ENCODE results near the gene LRPAP1. TPM values are rescaled to one million over a fixed set of nuclear protein-coding genes. Genes with fewer than 3 reads are reported as not detected.

The LRPAP1 gene
- total RNA-seq, 1 experiment from 2014 or later, result 90.8 TPM

DNA sequence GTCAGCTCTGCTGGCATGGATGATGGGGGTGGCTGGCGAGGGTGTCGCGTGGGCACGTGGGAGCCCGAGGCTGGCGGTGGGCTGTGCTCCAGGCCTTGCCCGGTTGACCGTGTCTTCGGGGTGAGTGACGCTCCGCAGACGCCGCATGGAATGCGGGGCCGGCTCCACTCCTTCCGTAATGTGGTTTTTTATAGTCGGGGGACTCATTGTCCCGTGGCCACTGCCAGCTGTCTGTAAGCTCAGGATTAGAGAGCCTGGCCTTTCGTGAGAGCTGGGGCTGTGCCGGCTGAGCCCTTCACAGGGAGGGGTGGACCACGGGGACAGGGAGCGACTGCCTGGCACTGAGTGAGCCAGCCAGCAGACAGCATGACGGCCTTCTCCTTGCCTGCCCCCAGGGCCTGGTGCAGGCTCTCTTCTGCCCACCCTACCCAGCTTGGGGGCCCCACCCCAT, 48.7 kb downstream of the LRPAP1 start (continued):
- TF ChIP-seq, protein P1, sequence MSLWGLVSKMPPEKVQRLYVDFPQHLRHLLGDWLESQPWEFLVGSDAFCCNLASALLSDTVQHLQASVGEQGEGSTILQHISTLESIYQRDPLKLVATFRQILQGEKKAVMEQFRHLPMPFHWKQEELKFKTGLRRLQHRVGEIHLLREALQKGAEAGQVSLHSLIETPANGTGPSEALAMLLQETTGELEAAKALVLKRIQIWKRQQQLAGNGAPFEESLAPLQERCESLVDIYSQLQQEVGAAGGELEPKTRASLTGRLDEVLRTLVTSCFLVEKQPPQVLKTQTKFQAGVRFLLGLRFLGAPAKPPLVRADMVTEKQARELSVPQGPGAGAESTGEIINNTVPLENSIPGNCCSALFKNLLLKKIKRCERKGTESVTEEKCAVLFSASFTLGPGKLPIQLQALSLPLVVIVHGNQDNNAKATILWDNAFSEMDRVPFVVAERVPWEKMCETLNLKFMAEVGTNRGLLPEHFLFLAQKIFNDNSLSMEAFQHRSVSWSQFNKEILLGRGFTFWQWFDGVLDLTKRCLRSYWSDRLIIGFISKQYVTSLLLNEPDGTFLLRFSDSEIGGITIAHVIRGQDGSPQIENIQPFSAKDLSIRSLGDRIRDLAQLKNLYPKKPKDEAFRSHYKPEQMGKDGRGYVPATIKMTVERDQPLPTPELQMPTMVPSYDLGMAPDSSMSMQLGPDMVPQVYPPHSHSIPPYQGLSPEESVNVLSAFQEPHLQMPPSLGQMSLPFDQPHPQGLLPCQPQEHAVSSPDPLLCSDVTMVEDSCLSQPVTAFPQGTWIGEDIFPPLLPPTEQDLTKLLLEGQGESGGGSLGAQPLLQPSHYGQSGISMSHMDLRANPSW (CRISPR knock-in tag; conservative IDR thresholded peaks at IDR 0.05; ENCODE audit: low read depth), result no peak
- TF ChIP-seq, protein P2, sequence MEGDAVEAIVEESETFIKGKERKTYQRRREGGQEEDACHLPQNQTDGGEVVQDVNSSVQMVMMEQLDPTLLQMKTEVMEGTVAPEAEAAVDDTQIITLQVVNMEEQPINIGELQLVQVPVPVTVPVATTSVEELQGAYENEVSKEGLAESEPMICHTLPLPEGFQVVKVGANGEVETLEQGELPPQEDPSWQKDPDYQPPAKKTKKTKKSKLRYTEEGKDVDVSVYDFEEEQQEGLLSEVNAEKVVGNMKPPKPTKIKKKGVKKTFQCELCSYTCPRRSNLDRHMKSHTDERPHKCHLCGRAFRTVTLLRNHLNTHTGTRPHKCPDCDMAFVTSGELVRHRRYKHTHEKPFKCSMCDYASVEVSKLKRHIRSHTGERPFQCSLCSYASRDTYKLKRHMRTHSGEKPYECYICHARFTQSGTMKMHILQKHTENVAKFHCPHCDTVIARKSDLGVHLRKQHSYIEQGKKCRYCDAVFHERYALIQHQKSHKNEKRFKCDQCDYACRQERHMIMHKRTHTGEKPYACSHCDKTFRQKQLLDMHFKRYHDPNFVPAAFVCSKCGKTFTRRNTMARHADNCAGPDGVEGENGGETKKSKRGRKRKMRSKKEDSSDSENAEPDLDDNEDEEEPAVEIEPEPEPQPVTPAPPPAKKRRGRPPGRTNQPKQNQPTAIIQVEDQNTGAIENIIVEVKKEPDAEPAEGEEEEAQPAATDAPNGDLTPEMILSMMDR (IDR thresholded peaks at IDR 0.05), result no peak
- TF ChIP-seq, protein P3, sequence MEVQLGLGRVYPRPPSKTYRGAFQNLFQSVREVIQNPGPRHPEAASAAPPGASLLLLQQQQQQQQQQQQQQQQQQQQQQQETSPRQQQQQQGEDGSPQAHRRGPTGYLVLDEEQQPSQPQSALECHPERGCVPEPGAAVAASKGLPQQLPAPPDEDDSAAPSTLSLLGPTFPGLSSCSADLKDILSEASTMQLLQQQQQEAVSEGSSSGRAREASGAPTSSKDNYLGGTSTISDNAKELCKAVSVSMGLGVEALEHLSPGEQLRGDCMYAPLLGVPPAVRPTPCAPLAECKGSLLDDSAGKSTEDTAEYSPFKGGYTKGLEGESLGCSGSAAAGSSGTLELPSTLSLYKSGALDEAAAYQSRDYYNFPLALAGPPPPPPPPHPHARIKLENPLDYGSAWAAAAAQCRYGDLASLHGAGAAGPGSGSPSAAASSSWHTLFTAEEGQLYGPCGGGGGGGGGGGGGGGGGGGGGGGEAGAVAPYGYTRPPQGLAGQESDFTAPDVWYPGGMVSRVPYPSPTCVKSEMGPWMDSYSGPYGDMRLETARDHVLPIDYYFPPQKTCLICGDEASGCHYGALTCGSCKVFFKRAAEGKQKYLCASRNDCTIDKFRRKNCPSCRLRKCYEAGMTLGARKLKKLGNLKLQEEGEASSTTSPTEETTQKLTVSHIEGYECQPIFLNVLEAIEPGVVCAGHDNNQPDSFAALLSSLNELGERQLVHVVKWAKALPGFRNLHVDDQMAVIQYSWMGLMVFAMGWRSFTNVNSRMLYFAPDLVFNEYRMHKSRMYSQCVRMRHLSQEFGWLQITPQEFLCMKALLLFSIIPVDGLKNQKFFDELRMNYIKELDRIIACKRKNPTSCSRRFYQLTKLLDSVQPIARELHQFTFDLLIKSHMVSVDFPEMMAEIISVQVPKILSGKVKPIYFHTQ (CRISPR knock-in tag; IDR thresholded peaks at IDR 0.05), result no peak
- TF ChIP-seq CBFB (CRISPR knock-in tag; IDR thresholded peaks at IDR 0.05; ENCODE audit: low read depth) (no peak), TEAD4 (CRISPR knock-in tag; IDR thresholded peaks at IDR 0.05) (no peak), IRF2 (CRISPR knock-in tag; IDR thresholded peaks at IDR 0.05; ENCODE audit: borderline replicate concordance, low read depth) (no peak)

DNA sequence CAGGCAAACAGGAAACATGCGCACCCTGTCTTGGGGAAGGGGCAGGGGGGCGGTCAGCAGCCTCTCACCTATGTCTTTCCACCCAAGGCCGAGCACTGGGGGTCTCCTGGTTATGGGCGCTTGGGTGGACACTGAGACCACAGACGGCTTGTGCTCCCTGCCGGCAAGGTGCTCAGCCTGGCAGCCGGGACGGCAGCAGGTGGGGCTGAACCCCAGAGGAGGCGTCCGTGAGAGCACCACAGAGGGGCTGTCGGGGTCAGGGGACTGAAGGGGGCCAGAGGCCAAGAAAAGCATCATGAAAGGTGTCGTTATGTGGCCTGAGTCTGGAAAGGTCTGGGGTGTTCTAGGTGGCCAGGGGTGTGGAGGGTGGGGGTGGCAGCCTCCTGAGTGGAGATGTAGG, 49.5 kb downstream of the LRPAP1 start:
- H3K9me3 Mint-ChIP-seq, result no peaks in the 10 kb centered on the region
- ChIA-PET CTCF (interaction anchor here (2.9 to 3.7 kb wide), 4 partner anchors 11 to 398 kb away, joined by 18 to 61 read pairs (median 50); no protein-coding TSS in a partner anchor), POLR2A (no interaction called here)
- DNase-seq (ENCODE audit: low spot score) (no peak), ATAC-seq (no peak)
- no peak overlapping the region for H3K27ac Mint-ChIP-seq
- no peak for TF ChIP-seq GRHL2 (CRISPR knock-in tag; IDR thresholded peaks at IDR 0.05; ENCODE audit: insufficient replicate concordance, severe bottlenecking)
- no peak for TF ChIP-seq SMAD3 (CRISPR knock-in tag; IDR thresholded peaks at IDR 0.05; ENCODE audit: borderline replicate concordance)
- no peak for TF ChIP-seq FOXK1 (CRISPR knock-in tag; IDR thresholded peaks at IDR 0.05)
- TF ChIP-seq, protein P4, sequence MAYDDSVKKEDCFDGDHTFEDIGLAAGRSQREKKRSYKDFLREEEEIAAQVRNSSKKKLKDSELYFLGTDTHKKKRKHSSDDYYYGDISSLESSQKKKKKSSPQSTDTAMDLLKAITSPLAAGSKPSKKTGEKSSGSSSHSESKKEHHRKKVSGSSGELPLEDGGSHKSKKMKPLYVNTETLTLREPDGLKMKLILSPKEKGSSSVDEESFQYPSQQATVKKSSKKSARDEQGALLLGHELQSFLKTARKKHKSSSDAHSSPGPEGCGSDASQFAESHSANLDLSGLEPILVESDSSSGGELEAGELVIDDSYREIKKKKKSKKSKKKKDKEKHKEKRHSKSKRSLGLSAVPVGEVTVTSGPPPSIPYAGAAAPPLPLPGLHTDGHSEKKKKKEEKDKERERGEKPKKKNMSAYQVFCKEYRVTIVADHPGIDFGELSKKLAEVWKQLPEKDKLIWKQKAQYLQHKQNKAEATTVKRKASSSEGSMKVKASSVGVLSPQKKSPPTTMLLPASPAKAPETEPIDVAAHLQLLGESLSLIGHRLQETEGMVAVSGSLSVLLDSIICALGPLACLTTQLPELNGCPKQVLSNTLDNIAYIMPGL (CRISPR knock-in tag; IDR thresholded peaks at IDR 0.05), result no peak
- no peak for TF ChIP-seq SP1 (CRISPR knock-in tag; conservative IDR thresholded peaks at IDR 0.05)
- TF ChIP-seq SMAD4 (CRISPR knock-in tag; IDR thresholded peaks at IDR 0.05), result no peak
- H3K4me1 Mint-ChIP-seq, result peaks cover 23% of the 10 kb centered on the region
- H3K27me3 Mint-ChIP-seq (ENCODE audit: low read depth), result peaks cover 78% of the 10 kb centered on the region
- H3K4me3 Mint-ChIP-seq, result no peak overlapping the region
- H3K36me3 Mint-ChIP-seq, result no peaks in the 10 kb centered on the region

- Mint-ChIP-seq H3K36me3 (no peaks in the 10 kb centered on the region), H3K4me1 (peaks cover 23% of the 10 kb centered on the region), H3K27me3 (ENCODE audit: low read depth) (peaks cover 76% of the 10 kb centered on the region), H3K4me3 (no peak overlapping the region), H3K27ac (no peak overlapping the region), H3K9me3 (no peaks in the 10 kb centered on the region)
- ATAC-seq (no peak), DNase-seq (ENCODE audit: low spot score) (no peak)
- ChIA-PET POLR2A (no interaction called here), CTCF (interaction anchor here (0.6 to 4.3 kb wide), 22 partner anchors 8 to 399 kb away, joined by 3 to 61 read pairs (median 16); partner anchors contain the start of genes DOK7 and HGFAC)
- no peak for TF ChIP-seq ZNF317 (CRISPR knock-in tag; IDR thresholded peaks at IDR 0.05; ENCODE audit: borderline replicate concordance, low read depth)
- TF ChIP-seq PRRX2 (CRISPR knock-in tag; IDR thresholded peaks at IDR 0.05), result no peak
- no peak for TF ChIP-seq ZNF138 (CRISPR knock-in tag; conservative IDR thresholded peaks at IDR 0.05)
- no peak for TF ChIP-seq MYBL2 (CRISPR knock-in tag; IDR thresholded peaks at IDR 0.05)
- TF ChIP-seq JUN (CRISPR knock-in tag; IDR thresholded peaks at IDR 0.05), result no peak
- TF ChIP-seq ZBTB21 (CRISPR knock-in tag; IDR thresholded peaks at IDR 0.05; ENCODE audit: borderline replicate concordance), result no peak
- TF ChIP-seq GTF2I (CRISPR knock-in tag; conservative IDR thresholded peaks at IDR 0.05), result no peak
- TF ChIP-seq, protein P5, sequence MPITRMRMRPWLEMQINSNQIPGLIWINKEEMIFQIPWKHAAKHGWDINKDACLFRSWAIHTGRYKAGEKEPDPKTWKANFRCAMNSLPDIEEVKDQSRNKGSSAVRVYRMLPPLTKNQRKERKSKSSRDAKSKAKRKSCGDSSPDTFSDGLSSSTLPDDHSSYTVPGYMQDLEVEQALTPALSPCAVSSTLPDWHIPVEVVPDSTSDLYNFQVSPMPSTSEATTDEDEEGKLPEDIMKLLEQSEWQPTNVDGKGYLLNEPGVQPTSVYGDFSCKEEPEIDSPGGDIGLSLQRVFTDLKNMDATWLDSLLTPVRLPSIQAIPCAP (CRISPR knock-in tag; IDR thresholded peaks at IDR 0.05), result no peak
- TF ChIP-seq, protein P4 (CRISPR knock-in tag; IDR thresholded peaks at IDR 0.05), result no peak
- no peak for TF ChIP-seq OVOL2 (CRISPR knock-in tag; IDR thresholded peaks at IDR 0.05; ENCODE audit: borderline replicate concordance)
- no peak for TF ChIP-seq ATF1 (CRISPR knock-in tag; IDR thresholded peaks at IDR 0.05)
- no peak for TF ChIP-seq SMAD4 (CRISPR knock-in tag; IDR thresholded peaks at IDR 0.05)
These were observed 50.3 kb downstream of the LRPAP1 start for GRCh38 chr4:3481783-3482393.
